ENCODE data around the gene ZFAND6.

GRCh38 chr15:80106051-80106450 lies 46.6 kb downstream of the ZFAND6 start:
- TF ChIP-seq GATA2 (IDR thresholded peaks at IDR 0.05; ENCODE audit: low read depth, low read length), result no peak
- no peak for TF ChIP-seq GATA3 (IDR thresholded peaks at IDR 0.05; ENCODE audit: low read depth, low read length)

Measured in SH-SY5Y (cell line).